Parathyroid adenoma (tissue), 2 donors: Measurements from ENCODE around the gene MARCHF5.

Experiments used
- H2AFZ ChIP-seq: fragments of 300-600 bp; sonication (generic); one replicate; pipeline ENCODE4 v1.7.0; 2017; ENCODE audit warnings: antibody characterized with exemption, mild to moderate bottlenecking
- H3K27ac ChIP-seq: fragments of 300-600 bp; sonication (generic); one replicate; pipeline ENCODE4 v1.7.0; 2017
- H3K27me3 ChIP-seq: fragments of 300-600 bp; sonication (generic); one replicate; pipeline ENCODE4 v1.7.0; 2017; ENCODE audit warnings: low read length; ENCODE audit not compliant: control insufficient read depth, insufficient read depth
- H3K36me3 ChIP-seq: fragments of 300-600 bp; sonication (generic); one replicate; pipeline ENCODE4 v1.7.0; 2017; ENCODE audit warnings: low read length; ENCODE audit not compliant: control insufficient read depth, insufficient read depth
- H3K4me1 ChIP-seq: fragments of 300-600 bp; sonication (generic); one replicate; pipeline ENCODE4 v1.7.0; 2017; ENCODE audit warnings: control low read depth
- H3K4me2 ChIP-seq: fragments of 300-600 bp; sonication (generic); one replicate; pipeline ENCODE4 v1.7.0; 2017; ENCODE audit warnings: low read length
- H3K4me3 ChIP-seq: fragments of 300-600 bp; sonication (generic); one replicate; pipeline ENCODE4 v1.7.0; 2017; ENCODE audit warnings: low read depth, low read length
- H3K79me2 ChIP-seq: fragments of 300-600 bp; sonication (generic); one replicate; pipeline ENCODE4 v1.7.0; 2017; ENCODE audit warnings: control low read depth
- H3K9ac ChIP-seq: fragments of 300-600 bp; sonication (generic); one replicate; pipeline ENCODE4 v1.7.0; 2017; ENCODE audit warnings: mild to moderate bottlenecking
- H3K9me3 ChIP-seq: fragments of 300-600 bp; sonication (generic); one replicate; pipeline ENCODE4 v1.7.0; 2017; ENCODE audit warnings: low read length; ENCODE audit not compliant: control insufficient read depth
- CTCF ChIP-seq: fragments of 300-600 bp; sonication (generic); IDR thresholded peaks from one replicate; pipeline ENCODE4 v1.7.0; 2017; ENCODE audit warnings: antibody characterized with exemption, mild to moderate bottlenecking
- donor health status: primary hyperparathyroidism.

MARCHF5 gene

DNA sequence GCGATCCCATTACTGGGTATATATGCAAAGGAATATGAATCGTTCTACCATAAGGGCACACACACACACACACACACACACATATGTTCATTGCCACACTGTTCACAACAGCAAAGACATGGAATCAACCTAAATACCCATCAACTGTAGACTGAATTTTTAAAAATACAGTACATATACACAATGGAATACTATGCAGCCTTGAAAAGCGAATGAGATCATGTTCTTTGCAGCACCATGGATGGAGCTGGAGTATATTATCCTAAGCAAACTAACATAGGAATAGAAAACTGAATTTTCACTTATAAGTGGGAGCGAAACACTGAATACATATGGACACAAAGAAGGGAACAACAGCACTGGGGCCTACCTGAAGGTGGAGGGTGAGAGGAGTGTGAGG is 72.5 kb downstream of the MARCHF5 start:
- no peak overlapping the region for H3K4me3 ChIP-seq
- no peaks in the 10 kb centered on the region for H3K4me1 ChIP-seq
- H3K27me3 ChIP-seq, result no peaks in the 10 kb centered on the region
- no peaks in the 10 kb centered on the region for H3K79me2 ChIP-seq
- H3K27ac ChIP-seq, result no peak overlapping the region
- H3K9ac ChIP-seq, result no peak overlapping the region
- H3K36me3 ChIP-seq, result no peaks in the 10 kb centered on the region
- no peak overlapping the region for H2AFZ ChIP-seq
- H3K4me2 ChIP-seq, result no peak overlapping the region
- no peak for TF ChIP-seq CTCF
- no peaks in the 10 kb centered on the region for H3K9me3 ChIP-seq

DNA sequence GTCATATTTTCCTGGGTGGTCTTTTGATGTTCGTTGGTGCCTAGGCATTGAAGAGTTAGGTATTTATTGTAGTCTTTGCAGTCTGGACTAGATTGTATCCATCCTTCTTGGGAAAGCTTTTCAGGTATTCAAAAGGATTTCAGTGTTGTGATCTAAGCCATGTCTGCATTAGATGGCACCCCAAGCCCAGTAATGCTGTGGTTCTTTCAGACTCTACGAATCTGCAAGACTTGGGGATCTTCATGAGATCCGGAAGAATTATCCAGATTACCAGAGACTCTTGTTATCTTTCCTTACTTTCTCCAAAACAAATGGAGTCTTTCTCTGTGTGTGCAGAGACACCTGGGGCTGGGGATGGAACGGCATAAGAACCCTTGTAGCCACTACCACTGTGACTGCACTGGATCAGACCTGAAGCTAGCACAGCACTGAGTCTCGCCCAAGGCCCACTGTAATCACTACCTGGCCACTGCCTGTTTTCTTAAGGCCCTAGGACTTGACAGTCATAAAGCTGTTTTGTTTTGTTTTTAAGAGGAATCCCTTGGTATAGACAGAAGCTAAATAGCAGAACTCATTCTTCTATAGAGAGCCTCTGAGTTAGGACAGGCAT is 75.5 kb downstream of the MARCHF5 start:
- H3K9me3 ChIP-seq, result no peaks in the 10 kb centered on the region
- H3K4me2 ChIP-seq, result no peak overlapping the region
- H3K79me2 ChIP-seq, result no peaks in the 10 kb centered on the region
- TF ChIP-seq CTCF, result no peak
- H3K27ac ChIP-seq, result no peak overlapping the region
- H3K27me3 ChIP-seq, result no peaks in the 10 kb centered on the region
- peak overlapping the region; percentile 29 for H2AFZ ChIP-seq
- H3K4me1 ChIP-seq, result no peaks in the 10 kb centered on the region
- no peak overlapping the region for H3K4me3 ChIP-seq
- no peaks in the 10 kb centered on the region for H3K36me3 ChIP-seq
- no peak overlapping the region for H3K9ac ChIP-seq

DNA sequence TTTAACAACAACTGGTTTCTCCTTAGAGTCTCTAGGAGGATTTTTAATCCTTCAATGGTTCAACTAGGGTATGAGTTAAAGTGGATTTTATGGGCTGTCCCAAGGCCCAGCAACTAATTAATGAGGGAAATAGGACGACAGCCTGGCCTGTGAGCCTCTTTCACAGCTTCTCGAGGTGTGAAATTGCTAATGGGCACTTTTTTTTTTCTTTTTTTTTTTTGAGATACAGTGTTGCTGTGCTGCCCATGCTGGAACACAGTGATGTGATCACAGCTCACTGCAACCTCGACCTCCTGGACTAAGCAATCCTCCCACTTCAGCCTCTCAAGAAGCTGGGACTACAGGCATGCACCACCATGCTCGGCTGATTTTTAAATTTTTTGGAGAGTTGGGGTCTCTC is 87.0 kb downstream of the MARCHF5 start:
- TF ChIP-seq CTCF, result no peak
- no peaks in the 10 kb centered on the region for H3K36me3 ChIP-seq
- H3K27ac ChIP-seq, result no peak overlapping the region
- no peak overlapping the region for H3K4me2 ChIP-seq
- H3K4me1 ChIP-seq, result no peaks in the 10 kb centered on the region
- no peaks in the 10 kb centered on the region for H3K27me3 ChIP-seq
- no peaks in the 10 kb centered on the region for H3K79me2 ChIP-seq
- H2AFZ ChIP-seq, result no peak overlapping the region
- no peak overlapping the region for H3K4me3 ChIP-seq
- H3K9me3 ChIP-seq, result no peaks in the 10 kb centered on the region
- H3K9ac ChIP-seq, result no peak overlapping the region

GRCh38 chr10:92381543-92381954 is 90.6 kb downstream of the MARCHF5 start:
- Histone ChIP-seq H3K4me3 (no peak overlapping the region), H3K36me3 (no peaks in the 10 kb centered on the region), H3K27ac (no peak overlapping the region), H3K27me3 (no peaks in the 10 kb centered on the region), H3K9me3 (no peaks in the 10 kb centered on the region), H2AFZ (no peak overlapping the region), H3K4me1 (no peaks in the 10 kb centered on the region), H3K9ac (no peak overlapping the region), H3K79me2 (no peaks in the 10 kb centered on the region), H3K4me2 (no peak overlapping the region)
- no peak for TF ChIP-seq CTCF

GRCh38 chr10:92382631-92383030 is 91.7 kb downstream of the MARCHF5 start:
- Histone ChIP-seq H3K79me2 (no peaks in the 10 kb centered on the region), H3K36me3 (no peaks in the 10 kb centered on the region), H3K4me1 (no peaks in the 10 kb centered on the region), H3K27me3 (no peaks in the 10 kb centered on the region), H3K9me3 (no peaks in the 10 kb centered on the region), H3K4me2 (no peak overlapping the region), H3K9ac (no peak overlapping the region), H2AFZ (no peak overlapping the region), H3K27ac (no peak overlapping the region), H3K4me3 (no peak overlapping the region)
- no peak for TF ChIP-seq CTCF
